GM12878 (cell line): ENCODE results near the gene KLF3. TPM values are rescaled to one million over a fixed set of nuclear protein-coding genes. Genes with fewer than 3 reads are reported as not detected.

Source experiments
- ATAC-seq: fragments of 200-7000 bp; cut with Tn5 transposase; 3 replicates; pipeline ENCODE4 v1.9.1; 2020; ENCODE audit warnings: mild to moderate bottlenecking, moderate library complexity
- BruUV-seq: library from RNA; stranded (reverse); fragments of 400-500 nt; replicated peaks from 2 replicates; lab custom pipeline; 2021; lab: Mats Ljungman, UMichigan
- CTCF ChIA-PET: fragments of 300-600 bp; sonication (Branson Sonifier 250); formaldehyde crosslinking; extraction: SDS; loops from one replicate; lab custom pipeline; 2021; ENCODE audit warnings: inconsistent platforms; lab: Yijun Ruan, JAX
- POLR2A ChIA-PET: fragments of 350-600 bp; formaldehyde crosslinking; extraction: SDS; loops from one replicate; lab custom pipeline; 2021; ENCODE audit warnings: inconsistent platforms; lab: Charles Lee
- RAD21 ChIA-PET: fragments of 300-600 bp; sonication (Branson Sonifier 250); formaldehyde crosslinking; loops from one replicate; lab custom pipeline; 2023; ENCODE audit warnings: antibody characterized with exemption; ENCODE audit not compliant: unreplicated experiment; lab: Charles Lee
- SMC1A ChIA-PET: fragments of 300-600 bp; sonication (Branson Sonifier 250); formaldehyde crosslinking; loops from one replicate; lab custom pipeline; 2023; ENCODE audit not compliant: unreplicated experiment, uncharacterized antibody; lab: Charles Lee
- DNase-seq: peaks from one replicate; pipeline ENCODE4 v3.0.0-alpha.2; 2011; ENCODE audit warnings: low read depth, low spot score
- FAIRE-seq: peaks from 3 replicates; lab custom pipeline; 2011; peaks lifted over from hg19 to GRCh38; lab: Jason Lieb, UNC
- H2AFZ ChIP-seq: 2 replicates; pipeline ENCODE4 v1.6.0; 2011; ENCODE audit warnings: low read depth, low read length, control low read depth; ENCODE audit not compliant: control insufficient read depth
- H3K27ac ChIP-seq: 2 replicates; pipeline ENCODE4 v1.5.1; 2011; ENCODE audit warnings: control low read depth; ENCODE audit not compliant: control insufficient read depth, insufficient read depth
- H3K27me3 ChIP-seq, 2 experiments: replicated peaks in 1 of 2; 2 replicates each; pipeline versions ENCODE4 v1.6.0 to v1.6.1; 2011; ENCODE audit warnings: low read length in 1 of 2; ENCODE audit not compliant: control insufficient read depth in 2 of 2, insufficient read depth in 2 of 2
- H3K36me3 ChIP-seq, 2 experiments: 2 replicates each; pipeline ENCODE4 v1.5.1; 2011; ENCODE audit warnings: low read length in 1 of 2; ENCODE audit not compliant: control insufficient read depth in 2 of 2, insufficient read depth in 2 of 2
- H3K4me1 ChIP-seq: 2 replicates; pipeline ENCODE4 v1.6.1; 2011; ENCODE audit warnings: mild to moderate bottlenecking, low read length, moderate library complexity, mixed read lengths; ENCODE audit not compliant: control insufficient read depth, insufficient read depth
- H3K4me2 ChIP-seq: 2 replicates; pipeline ENCODE4 v1.6.0; 2011; ENCODE audit warnings: control low read depth; ENCODE audit not compliant: control insufficient read depth, insufficient read depth
- H3K4me3 ChIP-seq: fragments of 200-600 bp; sonication (generic); 2 replicates; pipeline ENCODE4 v1.5.1; 2016
- H3K79me2 ChIP-seq: 2 replicates; pipeline ENCODE4 v1.6.0; 2011; ENCODE audit warnings: low read length; ENCODE audit not compliant: control insufficient read depth, insufficient read depth
- H3K9ac ChIP-seq: 2 replicates; pipeline ENCODE4 v1.8.0; 2011; ENCODE audit warnings: low read length, control low read depth, mixed read lengths; ENCODE audit not compliant: control insufficient read depth, insufficient read depth
- H3K9me3 ChIP-seq: replicated peaks from 3 replicates; pipeline ENCODE4 v1.5.1; 2011; ENCODE audit warnings: mild to moderate bottlenecking, low read length; ENCODE audit not compliant: control insufficient read depth, insufficient read depth
- H4K20me1 ChIP-seq: 2 replicates; pipeline ENCODE4 v1.6.0; 2011; ENCODE audit not compliant: control insufficient read depth, insufficient read depth
- CBFB ChIP-seq: IDR thresholded peaks from 2 replicates; pipeline ENCODE4 v1.6.1; 2016; ENCODE audit warnings: antibody characterized with exemption, low read depth
- CBX5 ChIP-seq: sonication (generic); IDR thresholded peaks from 2 replicates; pipeline ENCODE4 v1.6.1; 2016; ENCODE audit warnings: low read depth, moderate library complexity, mild to moderate bottlenecking, inconsistent platforms
- CREB1 ChIP-seq: IDR thresholded peaks from 2 replicates; pipeline ENCODE4 v1.6.1; 2012; ENCODE audit warnings: low read depth, mild to moderate bottlenecking, inconsistent platforms
- EP300 ChIP-seq, 2 experiments: fragments of 150-350 bp in 1 of 2; IDR thresholded peaks; 2 replicates each; pipeline ENCODE4 v1.6.1; 2011 to 2012; ENCODE audit warnings: low read depth in 2 of 2, low read length in 2 of 2, borderline replicate concordance in 1 of 2, improper control_type of control experiment in 1 of 2, inconsistent platforms in 1 of 2; ENCODE audit not compliant: control insufficient read depth in 1 of 2
- IRF4 ChIP-seq: IDR thresholded peaks from 2 replicates; pipeline ENCODE4 v1.6.1; 2011; ENCODE audit warnings: low read depth, low read length
- MEF2A ChIP-seq: IDR thresholded peaks from 2 replicates; pipeline ENCODE4 v1.6.1; 2011; ENCODE audit warnings: low read depth, mild to moderate bottlenecking, low read length, moderate library complexity; ENCODE audit not compliant: insufficient read depth
- MXI1 ChIP-seq: fragments of 150-350 bp; IDR thresholded peaks from 2 replicates; pipeline ENCODE4 v1.6.1; 2011; ENCODE audit warnings: low read depth, mild to moderate bottlenecking, inconsistent platforms, low read length, improper control_type of control experiment
- NFIC ChIP-seq: IDR thresholded peaks from 2 replicates; pipeline ENCODE4 v1.6.1; 2012; ENCODE audit warnings: low read depth, mild to moderate bottlenecking, inconsistent platforms, low read length, moderate library complexity
- PML ChIP-seq: IDR thresholded peaks from 2 replicates; pipeline ENCODE4 v1.6.1; 2012; ENCODE audit warnings: low read length, inconsistent platforms
- RB1 ChIP-seq: fragments of 450-650 bp; formaldehyde crosslinking; IDR thresholded peaks from 2 replicates; pipeline ENCODE4 v1.6.1; 2017; ENCODE audit warnings: mild to moderate bottlenecking, borderline replicate concordance
- RUNX3 ChIP-seq: IDR thresholded peaks from 2 replicates; pipeline ENCODE4 v1.6.1; 2012; ENCODE audit warnings: low read length, inconsistent platforms
- STAT3 ChIP-seq: IDR thresholded peaks from 2 replicates; pipeline ENCODE4 v1.6.1; 2011; ENCODE audit warnings: low read depth, low read length, improper control_type of control experiment
- TBL1XR1 ChIP-seq: IDR thresholded peaks from 2 replicates; pipeline ENCODE4 v1.6.1; 2012; ENCODE audit warnings: low read depth, low read length, improper control_type of control experiment
- YY1 ChIP-seq: IDR thresholded peaks from 2 replicates; pipeline ENCODE4 v1.6.1; 2011; ENCODE audit warnings: low read depth, mild to moderate bottlenecking, low read length
- WGBS: methylation state at CpG from one replicate; pipeline ENCODE4 v1.1.6; 2016; ENCODE audit warnings: low lambda C conversion rate; ENCODE audit not compliant: insufficient replicate concordance, insufficient coverage; ENCODE audit errors: missing lambda C conversion rate; 5-methylcytosine and 5-hydroxymethylcytosine counted together
- in situ Hi-C: fragments of 300-500 bp; cut with MboI; formaldehyde crosslinking; loops from 9 replicates; pipeline ENCODE4 v1.14.3; 2018; ENCODE audit warnings: mixed read lengths
- intact Hi-C: fragments of 100-400 bp; cut with micrococcal nuclease; formaldehyde crosslinking; loops from one replicate; pipeline ENCODE4 v1.14.2; 2022; ENCODE audit not compliant: unreplicated experiment
- polyA plus RNA-seq, 11 experiments: library from polyadenylated mRNA; depleted of rRNA in 4 of 11; unstranded in 6 of 11; stranded (reverse) in 5 of 11; fragments of >200 nt; fragmentation: Nextera tagmentation in 4 of 11; fragmentation: Illumina TruSeq in 1 of 11; extraction: Ambion mirVana in 4 of 11; extraction: Trizol in 1 of 11; gene quantifications; 1 replicate in 1 of 11; 2 replicates in 10 of 11; pipeline versions ENCODE4 v1.2.1 to v1.2.3, GENCODE V29; 2011 to 2016; ENCODE audit warnings: inconsistent platforms in 2 of 11, missing spikeins in 2 of 11, low read depth in 1 of 11
- total RNA-seq, 4 experiments: library from RNA; depleted of rRNA in 3 of 4; stranded (reverse); fragments of >200 nt in 3 of 4; fragmentation: Illumina TruSeq in 1 of 4; extraction: Trizol in 1 of 4; gene quantifications; 2 replicates each; pipeline versions ENCODE4 v1.2.1 to v1.2.3, GENCODE V29; 2013 to 2021
- TF ChIP-seq, protein P1 (sequence below): fragments of 450-650 bp; IDR thresholded peaks from 2 replicates; pipeline ENCODE4 v1.6.1; 2017; ENCODE audit warnings: mild to moderate bottlenecking, low read depth, inconsistent platforms; ENCODE audit not compliant: poor library complexity, severe bottlenecking
- TF ChIP-seq, protein P2 (sequence below): fragments of 450-650 bp; IDR thresholded peaks from 2 replicates; pipeline ENCODE4 v1.6.1; 2017; ENCODE audit warnings: low read depth, mild to moderate bottlenecking, moderate library complexity

Gene KLF3
- total and polyA plus RNA-seq, 10 of the 15 experiments (the other 5 are each of a cell fraction or from before 2014, with no cell fraction given) = 1.4 to 5.8 (median 2.1) TPM

DNA sequence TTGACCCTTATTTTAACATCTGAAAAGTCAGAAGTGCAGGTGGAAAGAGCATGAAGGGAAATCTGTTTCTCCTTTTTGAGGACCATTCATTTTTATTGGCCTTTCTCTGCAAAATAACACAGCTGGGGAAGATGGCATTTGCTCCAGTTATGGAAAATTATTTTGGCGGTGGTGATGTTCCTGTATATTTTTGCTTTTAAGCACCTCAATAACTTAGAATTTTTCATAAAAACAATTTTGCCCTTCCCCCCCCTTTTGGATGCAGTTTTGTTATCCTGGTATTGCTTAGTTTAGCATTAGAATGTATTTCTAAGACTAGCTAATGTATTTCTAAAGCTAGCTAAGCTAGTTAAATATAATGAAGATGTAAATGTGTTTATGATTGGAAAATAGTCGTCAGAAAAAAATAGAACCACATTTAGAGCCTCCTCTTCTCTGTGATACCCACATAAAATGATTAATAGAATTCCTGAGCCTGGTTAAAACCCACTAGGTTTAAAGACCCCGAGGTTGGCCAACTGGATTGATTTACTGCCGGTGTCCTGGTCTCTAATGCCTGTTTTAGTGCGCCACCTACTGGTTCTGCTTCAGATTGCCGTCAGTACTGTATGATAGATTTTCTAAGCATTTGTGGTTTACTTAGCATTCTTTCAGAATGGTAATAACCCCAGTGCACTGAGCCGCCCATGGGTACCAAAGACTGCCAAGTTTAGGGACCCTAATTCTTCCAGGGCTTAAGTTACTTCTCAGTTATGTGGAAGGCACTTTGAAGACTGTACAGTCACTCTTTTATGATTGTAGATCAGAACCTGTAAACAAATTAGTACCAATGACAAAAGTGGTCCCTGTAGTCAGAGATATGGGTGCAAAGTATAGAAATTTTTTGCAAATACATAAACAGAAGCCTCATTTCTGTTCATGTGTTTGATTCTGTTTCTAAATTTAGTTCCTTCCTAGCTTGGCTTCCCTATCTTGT is 11.4 kb downstream of the KLF3 start:
- BruUV-seq = no TSS peak
- POLR2A ChIA-PET = interaction anchor here (0.8 to 2.8 kb wide), 5 partner anchors 353 to 606 kb away, joined by 3 to 20 read pairs (median 5); no protein-coding TSS in a partner anchor
- WGBS = 15% methylated on average over 7 of the region's 7 CpGs
- FAIRE-seq (peak; percentile 66), ATAC-seq (peak; percentile 81), DNase-seq (no peak)
- H4K20me1 ChIP-seq = no peaks in the 10 kb centered on the region
- no peak overlapping the region for H3K9ac ChIP-seq
- H3K4me1 ChIP-seq = peaks cover 47% of the 10 kb centered on the region
- SMC1A ChIA-PET = interaction anchor here (0.5 to 6.1 kb wide), 61 partner anchors 8 to 873 kb away, joined by 3 to 268 read pairs (median 4); partner anchors contain the start of gene TLR10
- H3K27ac ChIP-seq = no peak overlapping the region
- no peak overlapping the region for H2AFZ ChIP-seq
- H3K4me2 ChIP-seq = peak overlapping the region; percentile 53; the same call in 1 of the 2 replicates
- in situ Hi-C loops (no loop called here), intact Hi-C loops (loop anchor here (1.0 to 10.0 kb wide), 5 partner anchors 55 to 613 kb away; no protein-coding TSS in a partner anchor)
- RAD21 ChIA-PET = interaction anchor here (0.6 to 5.2 kb wide), 48 partner anchors 8 to 620 kb away, joined by 3 to 208 read pairs (median 4); partner anchors contain the start of gene TLR10
- CTCF ChIA-PET = interaction anchor here (0.6 to 6.1 kb wide), 71 partner anchors 9 to 873 kb away, joined by 3 to 225 read pairs (median 4); partner anchors contain the start of gene TLR10
- no peaks in the 10 kb centered on the region; the same call in 2 of the 3 replicates for H3K9me3 ChIP-seq
- no peak overlapping the region for H3K4me3 ChIP-seq
- H3K79me2 ChIP-seq = peaks cover 58% of the 10 kb centered on the region
- no peaks in the 10 kb centered on the region; a peak in 1 of 4 replicates for H3K36me3 ChIP-seq
- H3K27me3 ChIP-seq = no peaks in the 10 kb centered on the region; a peak in 1 of 4 replicates
- TF ChIP-seq MEF2A (0 out of 2 replicates have a peak, but pooled peaks have one; percentile 13), CBX5 (peak; percentile 67; the same call in 1 of the 2 replicates), RB1 (no peak; the same call in 1 of the 2 replicates), PML (no peak), TBL1XR1 (0 out of 2 replicates have a peak, but pooled peaks have one; percentile 15), STAT3 (peak; percentile 21; the same call in 1 of the 2 replicates), CREB1 (0 out of 2 replicates have a peak, but pooled peaks have one; percentile 26), RUNX3 (peak; percentile 89), IRF4 (0 out of 2 replicates have a peak, but pooled peaks have one; percentile 26), EP300 (IDR thresholded peaks at IDR 0.05; ENCODE audit: borderline replicate concordance in 1 of 2, control insufficient read depth in 1 of 2, low read depth in 2 of 2, low read length in 2 of 2) (peak in 1 of 2 experiments; percentile 36; a peak in 1 of 4 replicates), NFIC (peak; percentile 24; the same call in 1 of the 2 replicates), YY1 (0 out of 2 replicates have a peak, but pooled peaks have one; percentile 50), CBFB (peak; percentile 49; the same call in 1 of the 2 replicates), MXI1 (no peak)
- TF ChIP-seq, protein P1, sequence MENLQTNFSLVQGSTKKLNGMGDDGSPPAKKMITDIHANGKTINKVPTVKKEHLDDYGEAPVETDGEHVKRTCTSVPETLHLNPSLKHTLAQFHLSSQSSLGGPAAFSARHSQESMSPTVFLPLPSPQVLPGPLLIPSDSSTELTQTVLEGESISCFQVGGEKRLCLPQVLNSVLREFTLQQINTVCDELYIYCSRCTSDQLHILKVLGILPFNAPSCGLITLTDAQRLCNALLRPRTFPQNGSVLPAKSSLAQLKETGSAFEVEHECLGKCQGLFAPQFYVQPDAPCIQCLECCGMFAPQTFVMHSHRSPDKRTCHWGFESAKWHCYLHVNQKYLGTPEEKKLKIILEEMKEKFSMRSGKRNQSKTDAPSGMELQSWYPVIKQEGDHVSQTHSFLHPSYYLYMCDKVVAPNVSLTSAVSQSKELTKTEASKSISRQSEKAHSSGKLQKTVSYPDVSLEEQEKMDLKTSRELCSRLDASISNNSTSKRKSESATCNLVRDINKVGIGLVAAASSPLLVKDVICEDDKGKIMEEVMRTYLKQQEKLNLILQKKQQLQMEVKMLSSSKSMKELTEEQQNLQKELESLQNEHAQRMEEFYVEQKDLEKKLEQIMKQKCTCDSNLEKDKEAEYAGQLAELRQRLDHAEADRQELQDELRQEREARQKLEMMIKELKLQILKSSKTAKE = no peak
- TF ChIP-seq, protein P2, sequence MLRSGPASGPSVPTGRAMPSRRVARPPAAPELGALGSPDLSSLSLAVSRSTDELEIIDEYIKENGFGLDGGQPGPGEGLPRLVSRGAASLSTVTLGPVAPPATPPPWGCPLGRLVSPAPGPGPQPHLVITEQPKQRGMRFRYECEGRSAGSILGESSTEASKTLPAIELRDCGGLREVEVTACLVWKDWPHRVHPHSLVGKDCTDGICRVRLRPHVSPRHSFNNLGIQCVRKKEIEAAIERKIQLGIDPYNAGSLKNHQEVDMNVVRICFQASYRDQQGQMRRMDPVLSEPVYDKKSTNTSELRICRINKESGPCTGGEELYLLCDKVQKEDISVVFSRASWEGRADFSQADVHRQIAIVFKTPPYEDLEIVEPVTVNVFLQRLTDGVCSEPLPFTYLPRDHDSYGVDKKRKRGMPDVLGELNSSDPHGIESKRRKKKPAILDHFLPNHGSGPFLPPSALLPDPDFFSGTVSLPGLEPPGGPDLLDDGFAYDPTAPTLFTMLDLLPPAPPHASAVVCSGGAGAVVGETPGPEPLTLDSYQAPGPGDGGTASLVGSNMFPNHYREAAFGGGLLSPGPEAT = 0 out of 2 replicates have a peak, but pooled peaks have one; percentile 9
